Measurements from ENCODE around the gene ZSCAN20.
"Not testable (repeated sequence)": the region's sequence is repeated elsewhere in the genome, so short reads cannot be mapped to it uniquely, and the experiment has no call there.

Gene ZSCAN20

GRCh38 chr1:33497410-33497809, 25.0 kb downstream of the ZSCAN20 start:
- DNase-seq: no peak

- no peak for DNase-seq
Measured at GRCh38 chr1:33500547-33500946, 28.1 kb downstream of the ZSCAN20 start.

GRCh38 chr1:33501309-33501708, 28.9 kb downstream of the ZSCAN20 start:
- no peak for DNase-seq

- no peak for DNase-seq
Measured at GRCh38 chr1:33501774-33502173, 29.3 kb downstream of the ZSCAN20 start.

- DNase-seq: no peak
Measured at GRCh38 chr1:33502726-33503125, 30.3 kb downstream of the ZSCAN20 start.

- DNase-seq: no peak
Measured at GRCh38 chr1:33503506-33503905, 31.1 kb downstream of the ZSCAN20 start.

GRCh38 chr1:33507661-33508060, 35.2 kb downstream of the ZSCAN20 start:
- DNase-seq: no peak

- no peak for DNase-seq
Measured at GRCh38 chr1:33508151-33508550, 35.7 kb downstream of the ZSCAN20 start.

GRCh38 chr1:33509276-33509675, 36.8 kb downstream of the ZSCAN20 start:
- DNase-seq: not testable (repeated sequence)

- DNase-seq: no peak
Measured at GRCh38 chr1:33512226-33513011, 40.0 kb downstream of the ZSCAN20 start.

- no peak for DNase-seq
Measured at GRCh38 chr1:33515112-33515511, 42.7 kb downstream of the ZSCAN20 start.

- DNase-seq: no peak
Measured at GRCh38 chr1:33515607-33516006, 43.2 kb downstream of the ZSCAN20 start.

- DNase-seq: no peak
Measured at GRCh38 chr1:33516428-33516827, 44.0 kb downstream of the ZSCAN20 start.

GRCh38 chr1:33516891-33517567, 44.6 kb downstream of the ZSCAN20 start:
- no peak for DNase-seq

GRCh38 chr1:33517596-33518250, 45.3 kb downstream of the ZSCAN20 start:
- DNase-seq: no peak

- DNase-seq: no peak
Measured at GRCh38 chr1:33519240-33519884, 46.9 kb downstream of the ZSCAN20 start.

- DNase-seq: no peak
Measured at GRCh38 chr1:33524586-33524985, 52.1 kb downstream of the ZSCAN20 start.

- no peak for DNase-seq
Measured at GRCh38 chr1:33527934-33528333, 55.5 kb downstream of the ZSCAN20 start.

- no peak for DNase-seq
Measured at GRCh38 chr1:33529957-33530356, 57.5 kb downstream of the ZSCAN20 start.

- DNase-seq: no peak
Measured at GRCh38 chr1:33532250-33532649, 59.8 kb downstream of the ZSCAN20 start.

- peak; percentile 32 for DNase-seq
Measured at GRCh38 chr1:33532936-33533335, 60.5 kb downstream of the ZSCAN20 start.

- DNase-seq: no peak
Measured at GRCh38 chr1:33535334-33535733, 62.9 kb downstream of the ZSCAN20 start.

GRCh38 chr1:33537885-33538284, 65.4 kb downstream of the ZSCAN20 start:
- DNase-seq: no peak

All from NCI-H2171 (cell line).